HT1080 (cell line): Measurements from ENCODE around the gene PRKN. TPM values are rescaled to one million over a fixed set of nuclear protein-coding genes. Genes with fewer than 3 reads are reported as not detected.

Experiments
- DNase-seq: peaks from one replicate; pipeline ENCODE4 v3.0.0-alpha.2; 2015; ENCODE audit warnings: low read depth
- total RNA-seq: library from RNA; depleted of rRNA; stranded (reverse); fragments of >200 nt; shearing (Covaris generic); gene quantifications from 2 replicates; pipeline ENCODE4 v1.2.3, GENCODE V29; 2014

Gene PRKN
- total RNA-seq, 1 experiment from 2014 or later, result not detected

DNA sequence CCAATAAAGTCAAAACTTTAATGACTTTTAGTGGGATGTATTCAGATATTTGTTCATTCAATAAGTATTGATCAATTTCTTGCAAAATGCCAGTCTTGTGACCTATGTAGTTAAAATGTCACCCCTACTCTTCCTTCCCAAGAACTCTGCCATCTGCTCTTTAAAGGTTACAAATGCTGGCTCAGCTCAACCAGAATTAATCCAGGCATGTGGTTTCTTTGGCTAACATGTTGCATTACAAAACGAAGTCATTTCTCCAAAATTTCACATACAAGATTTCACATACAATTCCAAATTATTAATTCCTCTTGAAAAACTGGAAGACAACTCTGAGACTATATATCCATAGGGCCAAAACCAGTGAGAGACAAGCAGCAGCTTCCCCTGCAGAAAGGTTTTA, 395.7 kb downstream of the PRKN start:
- DNase-seq, result no peak

DNA sequence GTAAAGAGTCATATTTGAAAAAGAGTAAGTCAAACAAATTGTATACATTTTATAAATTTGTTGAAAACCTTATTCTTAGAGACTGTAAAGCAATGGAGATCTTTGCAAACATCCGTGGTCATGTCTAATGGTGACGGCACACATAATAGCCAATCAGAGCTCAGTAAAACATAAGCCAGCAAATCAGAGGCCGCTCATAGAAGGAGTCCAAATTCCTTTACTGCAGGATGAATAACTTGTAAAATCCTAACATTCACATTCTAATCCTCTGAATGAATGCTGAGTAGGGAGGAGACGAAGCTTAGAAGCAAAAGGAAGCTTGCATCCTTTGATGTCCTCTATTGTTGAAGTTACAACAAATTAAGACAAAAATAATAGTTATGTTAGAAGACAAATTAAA, 401.7 kb downstream of the PRKN start:
- DNase-seq, result no peak

DNA sequence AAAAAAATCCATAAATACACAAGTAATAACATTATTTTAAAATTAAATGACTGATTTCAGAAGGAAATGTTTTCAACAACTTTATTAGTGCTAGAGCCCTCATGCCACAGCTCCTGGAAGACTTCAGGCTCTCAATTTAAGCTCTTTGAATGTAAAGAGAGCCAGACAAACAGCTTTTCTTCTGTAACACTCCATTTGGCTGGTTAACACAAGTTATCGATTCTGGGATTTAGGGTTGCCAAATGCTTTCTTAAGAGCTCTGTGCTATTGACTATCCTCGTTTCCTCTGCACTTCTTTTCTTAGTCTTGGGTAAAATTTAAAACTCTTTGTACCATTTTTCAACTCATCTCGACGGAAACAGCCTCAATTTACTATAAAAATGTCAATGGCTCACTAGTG, 402.5 kb downstream of the PRKN start:
- no peak for DNase-seq

DNA sequence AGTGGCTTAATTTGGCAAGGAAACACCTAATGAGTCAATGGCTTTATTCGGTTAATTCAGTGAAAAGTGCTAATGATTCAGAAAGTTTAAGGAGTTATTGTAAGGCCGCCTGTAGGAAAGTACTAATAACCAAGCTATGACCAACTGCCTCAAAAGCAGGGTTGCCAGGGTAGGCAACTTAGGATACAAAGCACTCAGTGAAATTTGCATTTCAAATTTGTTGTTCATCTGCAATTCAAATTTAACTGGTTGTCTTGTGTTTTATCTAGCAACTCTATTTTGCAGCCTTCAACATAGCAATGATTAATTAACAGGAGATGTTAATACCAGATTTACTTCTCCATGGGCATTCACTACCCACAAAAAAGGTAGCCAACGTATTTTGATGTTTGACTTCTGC, 412.3 kb downstream of the PRKN start:
- no peak for DNase-seq

DNA sequence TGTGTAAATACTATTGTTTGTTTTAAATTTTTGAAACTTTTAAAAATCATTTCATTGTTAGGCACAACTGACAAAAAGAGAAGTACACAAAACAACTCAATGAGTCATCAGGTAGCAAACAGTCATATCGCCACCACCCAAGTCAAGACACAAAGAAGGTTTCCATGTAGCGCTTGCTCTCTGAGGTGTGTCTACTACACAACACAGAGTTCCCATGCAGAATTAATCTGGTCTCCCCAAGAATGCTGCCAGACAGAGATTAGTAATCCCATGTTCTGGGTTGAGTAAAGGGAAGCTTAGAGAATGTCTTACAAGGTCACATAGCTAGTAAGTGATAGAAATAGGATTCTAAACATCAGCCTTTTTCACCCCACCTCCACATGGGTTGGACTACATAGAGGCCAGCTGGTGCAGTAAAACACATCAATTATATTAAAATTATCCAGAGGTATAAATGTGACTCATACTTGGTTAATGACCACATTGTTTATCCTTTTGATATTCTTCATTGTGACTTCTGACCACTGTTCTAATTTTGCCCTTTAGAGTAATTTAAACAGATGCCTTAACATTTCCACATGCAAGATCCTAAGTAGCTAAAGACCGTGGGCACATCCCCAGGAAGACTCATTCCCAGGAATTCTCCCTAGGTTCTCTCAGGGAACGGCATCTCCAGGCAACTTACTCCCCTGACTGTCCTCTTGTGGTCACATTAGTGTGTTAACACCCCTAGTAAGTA, 413.5 kb downstream of the PRKN start:
- DNase-seq, result peak; percentile 12

DNA sequence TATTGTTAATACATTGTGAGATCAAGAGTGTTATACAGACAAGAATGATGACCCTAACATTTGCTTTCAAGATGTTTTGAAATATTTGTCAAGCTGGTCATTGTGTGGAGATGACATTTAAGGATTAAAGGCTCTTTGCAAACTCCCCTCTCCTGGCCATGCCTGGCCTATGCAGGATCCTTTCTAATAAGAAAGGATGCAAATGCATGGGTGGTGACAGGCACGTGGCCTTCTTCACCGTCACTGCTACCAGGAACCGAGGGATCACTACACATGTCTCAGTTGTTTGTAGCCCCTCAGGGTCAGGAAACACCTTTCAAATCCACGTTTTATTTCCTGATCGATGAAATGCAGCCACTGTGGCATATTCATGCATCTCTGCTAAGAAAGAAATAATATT, 419.7 kb downstream of the PRKN start:
- DNase-seq, result no peak

DNA sequence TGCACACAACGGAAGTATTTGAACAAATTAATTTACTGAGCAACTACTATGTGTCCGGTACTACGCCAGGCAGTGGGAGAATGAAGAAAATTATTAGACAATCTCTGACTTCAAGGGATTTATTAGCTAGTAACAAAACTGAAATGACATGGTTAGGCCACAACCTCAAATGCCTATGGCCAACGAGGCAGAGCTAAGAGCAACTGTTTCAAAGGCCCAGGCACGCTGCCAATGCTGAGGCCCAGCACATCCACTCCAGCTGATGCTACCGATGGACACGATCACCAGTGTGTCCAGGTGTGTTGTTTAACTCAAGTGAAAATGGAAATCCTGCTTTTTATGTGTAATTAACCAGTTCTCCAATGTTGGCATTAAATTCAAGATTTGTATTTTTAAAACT, 420.9 kb downstream of the PRKN start:
- no peak for DNase-seq

DNA sequence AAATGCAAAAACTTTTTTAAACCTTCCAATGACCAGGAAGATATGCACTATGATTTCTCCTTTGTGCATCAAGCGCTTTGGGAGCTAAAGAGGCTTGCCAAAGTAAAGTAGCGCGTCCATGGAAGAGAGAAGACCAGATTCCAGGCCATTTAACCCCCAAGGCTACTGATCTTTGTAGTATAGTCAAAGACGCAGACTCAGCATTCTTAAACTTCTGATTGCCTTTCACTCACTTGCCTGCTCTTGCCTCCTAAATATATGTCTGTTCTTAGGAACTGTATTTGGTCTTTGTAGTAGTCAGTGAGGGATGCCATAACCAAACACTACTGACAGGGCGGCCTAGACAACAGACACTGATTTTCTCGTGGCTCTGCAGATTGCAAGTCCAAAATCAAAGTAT, 426.4 kb downstream of the PRKN start:
- no peak for DNase-seq

DNA sequence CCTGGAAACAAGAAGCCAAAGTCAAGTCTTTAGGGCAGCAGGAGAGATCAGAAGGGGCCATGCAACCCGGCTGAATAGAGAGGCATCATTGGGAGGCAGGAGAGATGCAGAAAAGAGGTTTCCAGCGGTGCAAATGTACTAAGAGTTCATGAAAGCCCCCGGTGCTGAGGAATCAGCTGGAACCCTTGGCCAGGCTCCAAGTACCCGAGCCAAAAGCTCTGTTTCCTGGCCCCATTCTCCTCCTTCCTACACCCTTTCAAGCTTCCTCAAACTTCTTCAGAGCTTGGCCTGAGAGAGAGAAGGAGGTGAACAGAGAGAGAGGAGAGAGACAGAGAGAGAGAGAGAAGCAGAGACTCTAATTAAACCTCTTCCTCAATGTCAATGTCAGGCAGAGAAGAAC, 433.5 kb downstream of the PRKN start:
- DNase-seq, result no peak

DNA sequence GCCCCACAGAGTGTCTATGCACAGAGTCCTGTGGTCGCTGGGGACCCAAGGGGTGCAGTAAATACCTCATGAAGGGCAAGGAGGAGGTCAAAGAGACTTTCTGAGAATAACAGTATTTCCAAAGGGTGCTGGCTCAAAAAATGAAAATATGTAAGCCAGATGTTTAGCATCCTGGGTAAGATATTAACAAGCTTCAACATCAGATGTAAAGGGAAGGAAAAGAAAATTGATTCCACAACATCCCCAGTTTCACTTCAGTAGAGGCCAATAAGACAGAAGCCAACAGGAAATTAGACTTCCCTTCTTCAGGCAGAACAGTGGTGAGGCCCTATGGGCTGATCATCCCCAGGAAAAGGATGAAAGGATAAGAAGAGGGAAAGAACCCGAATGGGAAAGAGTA, 434.7 kb downstream of the PRKN start:
- DNase-seq, result no peak

DNA sequence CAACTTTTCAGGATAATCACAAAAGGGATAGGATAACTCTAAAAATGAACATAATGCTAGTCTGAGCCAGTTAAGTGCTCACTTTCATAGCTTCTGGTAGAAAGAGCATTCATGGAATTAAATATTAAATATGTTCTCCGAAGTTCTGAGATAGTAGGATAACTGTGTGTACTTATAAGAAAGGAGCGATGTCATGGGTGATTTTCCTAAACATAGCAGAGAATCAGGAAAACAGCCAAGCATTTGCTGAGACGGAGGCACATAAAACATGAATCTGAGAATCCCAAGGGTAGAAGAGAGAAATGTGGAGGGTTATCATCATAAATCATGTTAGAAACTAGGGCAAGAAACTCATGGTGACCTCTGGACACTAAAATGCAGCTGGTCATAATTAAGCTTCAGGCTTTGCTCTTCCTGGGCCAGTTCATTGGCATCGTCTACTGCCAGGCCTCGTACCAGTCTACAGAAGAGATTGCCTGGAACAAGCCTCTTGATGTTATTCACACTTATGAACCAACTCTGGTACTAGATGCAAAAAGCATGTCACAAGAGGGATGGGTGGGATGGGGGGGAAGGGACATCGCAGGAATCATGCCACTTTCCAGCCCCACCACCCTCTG, 436.6 kb downstream of the PRKN start:
- no peak for DNase-seq

DNA sequence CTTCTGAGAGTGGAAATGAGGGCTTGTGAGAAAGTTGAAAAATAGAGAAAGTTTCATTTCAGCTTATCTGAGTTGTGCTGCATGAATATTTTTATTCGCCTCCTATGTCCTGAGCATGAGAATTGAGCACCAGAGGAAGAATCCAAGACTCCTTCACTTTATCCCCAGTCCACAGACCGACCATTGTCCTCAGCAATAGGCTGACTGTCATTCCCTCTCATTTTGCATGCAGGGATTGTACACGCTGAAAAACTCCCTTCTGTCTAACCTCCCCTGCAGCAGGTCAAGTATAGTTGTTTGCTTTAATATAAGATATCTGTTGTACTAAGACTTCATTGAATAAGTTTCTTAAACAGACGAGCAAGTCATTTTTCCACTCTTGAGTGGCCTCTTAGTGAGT, 437.6 kb downstream of the PRKN start:
- no peak for DNase-seq

DNA sequence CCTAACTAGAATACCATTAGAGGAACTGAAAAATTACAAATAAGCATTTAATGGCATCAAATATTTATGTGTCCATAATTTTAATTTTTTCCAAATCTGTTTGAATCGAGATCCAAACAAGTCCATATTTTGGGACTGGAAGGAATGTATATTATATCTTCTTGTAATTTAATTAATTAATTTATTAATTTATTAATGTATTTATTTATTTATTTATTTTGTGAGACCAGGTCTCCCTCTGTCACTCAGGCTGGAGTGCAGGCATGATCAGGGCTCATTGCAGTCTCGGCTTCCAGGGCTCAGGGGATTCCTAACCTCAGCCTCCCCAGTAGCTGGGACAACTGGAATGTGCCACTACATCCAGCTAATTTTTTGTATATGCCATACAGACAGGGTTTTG, 453.6 kb downstream of the PRKN start:
- no peak for DNase-seq

DNA sequence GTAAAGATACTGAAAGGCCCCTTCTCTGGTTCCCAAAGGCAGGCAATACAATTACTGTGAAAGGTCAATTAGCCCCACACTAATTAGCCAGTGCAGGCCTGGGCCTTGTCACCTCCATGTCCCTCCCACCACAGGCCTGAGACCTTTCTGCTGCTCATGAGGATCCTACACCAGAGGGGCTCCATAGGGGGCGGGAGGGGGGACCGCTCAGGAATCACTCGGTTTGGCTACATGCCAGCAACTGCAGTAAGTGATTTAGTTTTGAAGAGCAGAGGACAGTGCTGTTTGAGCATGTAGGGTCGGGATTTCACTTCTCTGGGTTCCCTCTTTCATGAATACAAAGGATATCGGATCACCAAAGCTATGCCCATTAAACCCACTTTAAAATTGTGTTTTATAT, 455.6 kb downstream of the PRKN start:
- no peak for DNase-seq

DNA sequence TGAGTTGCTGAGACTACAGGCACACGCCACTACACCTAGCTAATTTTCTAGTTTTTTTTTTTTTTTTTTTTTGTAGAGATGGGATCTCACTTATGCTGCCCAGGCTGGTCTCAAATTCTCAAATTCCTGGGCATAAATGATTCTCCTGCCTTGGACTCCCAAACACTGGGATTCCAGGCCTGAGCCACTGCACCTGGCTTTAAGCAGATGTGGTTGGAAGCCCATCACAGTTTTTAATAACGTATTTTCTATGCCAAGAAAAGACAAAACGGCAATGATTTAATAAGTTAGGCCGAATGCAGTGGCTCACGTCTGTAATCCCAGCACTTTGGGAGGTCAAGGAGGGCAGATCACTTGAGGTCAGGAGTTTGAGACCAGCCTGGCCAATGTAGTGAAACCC, 456.6 kb downstream of the PRKN start:
- no peak for DNase-seq

DNA sequence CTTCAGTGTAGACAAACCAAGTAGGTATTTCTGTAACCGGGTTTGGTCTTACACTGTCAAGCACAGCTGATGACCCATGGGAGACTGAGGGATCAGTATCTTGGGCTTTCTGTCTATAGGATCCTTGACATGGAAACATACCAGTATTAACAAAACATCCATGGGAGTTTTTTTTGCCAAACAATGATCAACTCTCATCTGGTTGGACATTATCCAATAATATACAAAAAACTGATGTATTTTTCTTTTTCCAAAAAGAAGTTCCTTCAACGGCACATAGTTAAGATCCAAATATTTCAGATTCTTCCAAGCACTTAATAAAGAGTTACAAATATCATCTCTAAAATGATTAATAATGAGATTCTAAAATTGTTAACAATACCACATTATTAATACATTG, 459.9 kb downstream of the PRKN start:
- DNase-seq, result no peak

DNA sequence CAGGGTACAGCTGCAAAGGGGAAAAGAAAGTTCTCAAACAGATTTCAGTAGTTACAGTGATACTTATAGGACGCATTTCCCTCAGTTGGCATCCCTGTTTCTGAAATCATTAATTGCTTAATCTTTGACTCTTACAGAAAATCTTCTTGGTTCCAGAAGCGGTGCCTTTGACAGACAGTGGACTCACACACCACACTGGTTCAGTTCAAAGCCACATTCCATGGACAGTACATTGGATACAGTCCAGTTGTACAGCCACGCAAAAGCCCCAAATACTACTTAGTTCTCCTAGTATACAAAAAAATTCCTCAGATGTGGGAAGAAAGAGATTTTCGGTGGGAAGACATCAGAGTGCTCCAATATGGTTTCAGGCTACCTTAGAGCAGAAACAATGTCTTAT, 460.4 kb downstream of the PRKN start:
- DNase-seq, result no peak

DNA sequence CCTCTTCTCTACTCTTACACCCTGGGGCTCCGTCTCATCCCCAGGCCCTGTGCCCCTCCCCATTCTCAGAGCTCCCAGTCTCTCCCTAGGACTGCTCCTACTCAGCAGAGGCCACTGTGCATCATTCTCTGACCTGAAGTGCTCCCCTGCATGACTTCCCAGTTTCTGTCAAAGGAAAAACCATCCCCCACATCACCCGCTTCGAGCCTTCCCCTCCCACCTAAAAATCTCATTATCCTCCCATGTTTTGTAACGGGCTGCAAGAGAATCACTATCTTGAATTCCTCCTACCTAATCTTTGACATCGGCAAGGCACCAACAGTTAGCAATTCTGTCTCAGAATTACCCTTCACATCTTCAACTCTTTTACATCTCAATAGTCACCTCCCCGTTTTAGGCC, 463.0 kb downstream of the PRKN start:
- DNase-seq, result no peak

DNA sequence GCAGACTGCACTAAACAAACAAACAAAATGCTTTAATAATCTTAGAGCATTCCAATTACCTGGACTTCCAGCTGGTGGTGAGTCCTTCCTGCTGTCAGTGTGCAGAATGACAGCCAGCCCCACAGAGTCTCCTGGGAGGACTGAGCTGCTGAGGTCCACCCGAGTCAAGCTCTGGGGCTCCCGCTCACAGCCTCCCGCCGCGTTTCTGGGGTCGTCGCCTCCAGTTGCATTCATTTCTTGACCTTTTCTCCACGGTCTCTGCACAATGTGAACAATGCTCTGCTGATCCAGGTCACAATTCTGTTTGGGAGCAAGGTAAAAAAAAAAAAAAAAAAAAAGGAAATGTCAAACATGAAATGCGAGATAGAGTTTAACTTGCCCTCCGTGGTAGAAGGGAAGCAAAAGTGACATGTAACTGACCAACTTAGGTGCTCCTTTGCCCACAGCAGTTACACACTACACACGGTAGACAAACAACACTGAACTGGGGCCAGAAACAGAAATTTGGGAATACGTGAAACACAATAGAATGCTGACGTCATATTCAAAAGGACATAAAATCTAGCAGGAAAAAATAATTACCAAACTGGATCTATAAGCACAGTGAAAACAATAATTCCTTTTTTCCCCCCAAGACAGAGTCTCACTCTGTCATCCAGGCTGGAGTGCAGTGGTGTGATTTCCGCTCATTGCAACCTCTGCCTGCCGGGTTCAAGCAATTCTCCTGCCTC, 464.9 kb downstream of the PRKN start:
- no peak for DNase-seq

DNA sequence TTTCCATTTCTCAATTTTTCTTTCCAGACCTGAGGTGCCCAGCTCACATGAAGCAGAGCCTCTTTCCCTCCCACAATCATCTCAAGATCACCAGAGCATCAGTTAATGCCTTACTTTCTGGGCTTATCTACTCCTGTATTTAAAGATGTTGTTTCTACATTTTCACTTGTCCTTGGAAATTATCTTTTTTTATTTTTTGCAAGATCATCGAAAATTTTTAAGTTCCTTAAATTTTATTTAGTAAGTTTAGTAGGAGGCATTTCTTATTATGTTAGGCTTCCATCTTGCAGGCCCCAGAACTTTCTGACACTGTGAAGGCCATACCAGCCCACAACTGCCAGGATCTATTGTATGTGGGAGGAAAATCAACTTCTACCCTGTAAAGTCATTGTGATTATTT, 466.0 kb downstream of the PRKN start:
- no peak for DNase-seq

DNA sequence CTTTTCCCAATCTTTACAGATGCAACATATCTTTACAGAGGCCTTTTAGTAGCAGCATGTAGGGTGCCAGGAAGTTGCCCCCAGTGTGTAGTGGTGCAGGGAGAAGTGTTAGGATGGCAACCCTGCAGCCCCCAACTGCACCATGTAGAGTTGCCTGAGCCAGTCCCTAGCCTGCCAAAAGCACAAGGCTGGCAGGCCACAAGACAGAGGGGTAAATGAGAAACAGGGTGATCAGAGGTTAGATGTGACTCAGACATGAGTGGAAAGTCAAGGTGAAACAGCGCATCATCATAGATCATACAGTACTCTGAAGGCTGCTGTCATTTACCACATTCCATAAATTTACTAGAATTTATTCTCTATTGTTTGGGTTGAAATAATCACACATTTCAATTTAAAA, 467.5 kb downstream of the PRKN start:
- DNase-seq, result peak; percentile 1

DNA sequence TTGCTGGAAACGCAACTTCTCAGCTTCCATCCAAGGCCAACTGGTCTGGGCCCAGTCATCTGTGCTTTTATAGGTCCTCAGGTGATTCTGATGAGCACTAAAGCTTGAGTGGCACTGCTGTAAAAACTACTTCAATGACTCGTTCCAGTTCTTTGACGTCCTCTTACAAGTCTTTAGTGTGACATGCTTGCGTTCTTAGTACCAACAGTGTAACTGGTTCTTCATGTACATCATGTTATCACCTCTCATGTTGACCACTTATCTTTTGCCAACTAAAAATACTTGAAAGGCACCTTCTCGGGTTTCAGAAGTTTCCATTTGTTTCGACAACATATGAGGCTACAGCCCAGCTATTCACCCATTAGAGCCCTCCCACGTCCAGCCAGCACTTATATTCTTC, 468.9 kb downstream of the PRKN start:
- DNase-seq, result no peak

DNA sequence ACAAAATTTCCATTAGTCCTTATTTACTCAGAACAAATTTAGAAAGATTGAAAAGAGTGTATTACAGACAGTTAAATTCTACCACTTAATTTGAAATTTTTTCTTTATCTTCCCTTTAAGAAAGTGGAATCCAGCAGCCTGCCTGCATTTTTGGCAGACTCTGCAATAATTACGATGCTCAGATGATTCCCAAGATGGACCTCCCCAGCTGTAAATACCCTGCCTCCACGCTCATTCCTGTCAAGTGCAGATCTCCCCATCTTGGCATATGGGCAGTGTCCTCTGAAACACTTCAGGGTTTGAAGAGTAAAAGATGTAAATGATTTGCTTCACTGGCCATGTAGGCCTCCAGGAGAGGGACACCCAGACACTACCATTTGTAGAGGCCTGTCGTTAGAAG, 471.2 kb downstream of the PRKN start:
- DNase-seq, result no peak
